CD4-positive, alpha-beta T cell treated with Interleukin-4 for 1 hour (primary cell): Measurements from ENCODE around the gene ADRA2C.

Experiments used
- DNase-seq, 2 donors: peaks; one replicate each; pipeline ENCODE4 v3.0.0-alpha.2; 2020 to 2022

Gene ADRA2C

DNA sequence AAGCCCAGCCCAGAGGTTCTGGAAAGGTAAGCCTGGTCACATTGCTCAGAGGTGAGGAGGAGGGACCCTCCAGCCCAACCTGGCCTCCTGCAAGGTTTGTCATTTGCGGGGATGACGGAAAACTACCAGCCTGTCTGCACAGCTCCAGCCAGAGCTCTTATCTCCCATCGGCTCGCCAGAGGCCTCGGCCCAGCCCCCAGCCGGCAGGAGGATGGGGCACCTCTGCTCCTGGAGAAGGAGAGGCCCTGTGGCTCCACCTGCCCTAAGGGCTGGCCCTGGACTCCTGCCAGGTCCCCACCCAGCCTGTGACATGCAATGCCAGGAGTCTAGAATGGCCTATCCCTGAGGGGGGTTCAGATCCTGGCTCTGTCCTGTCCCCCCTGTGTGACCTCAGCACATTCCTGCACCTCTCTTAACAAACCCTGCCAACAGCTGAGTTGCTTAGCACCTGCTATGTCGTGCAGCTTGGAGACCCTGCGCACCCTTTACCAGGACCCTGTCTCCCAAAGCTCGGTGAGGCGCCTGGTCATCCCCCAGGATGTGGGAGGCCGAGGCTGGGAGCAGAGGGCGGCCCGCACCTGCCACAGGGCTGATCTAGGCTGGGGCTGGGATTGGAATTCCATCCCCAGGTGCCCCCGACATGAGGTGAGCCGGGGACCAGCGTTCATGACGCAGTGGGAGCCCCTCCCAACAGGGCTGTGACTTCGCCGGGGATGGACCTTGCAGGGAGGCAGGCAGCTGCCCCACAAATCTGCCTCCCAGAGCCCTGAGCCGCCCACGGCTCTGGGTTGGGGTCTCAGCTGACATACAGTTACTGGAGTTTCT lies 14.4 kb downstream of the ADRA2C start:
- no peak for DNase-seq

DNA sequence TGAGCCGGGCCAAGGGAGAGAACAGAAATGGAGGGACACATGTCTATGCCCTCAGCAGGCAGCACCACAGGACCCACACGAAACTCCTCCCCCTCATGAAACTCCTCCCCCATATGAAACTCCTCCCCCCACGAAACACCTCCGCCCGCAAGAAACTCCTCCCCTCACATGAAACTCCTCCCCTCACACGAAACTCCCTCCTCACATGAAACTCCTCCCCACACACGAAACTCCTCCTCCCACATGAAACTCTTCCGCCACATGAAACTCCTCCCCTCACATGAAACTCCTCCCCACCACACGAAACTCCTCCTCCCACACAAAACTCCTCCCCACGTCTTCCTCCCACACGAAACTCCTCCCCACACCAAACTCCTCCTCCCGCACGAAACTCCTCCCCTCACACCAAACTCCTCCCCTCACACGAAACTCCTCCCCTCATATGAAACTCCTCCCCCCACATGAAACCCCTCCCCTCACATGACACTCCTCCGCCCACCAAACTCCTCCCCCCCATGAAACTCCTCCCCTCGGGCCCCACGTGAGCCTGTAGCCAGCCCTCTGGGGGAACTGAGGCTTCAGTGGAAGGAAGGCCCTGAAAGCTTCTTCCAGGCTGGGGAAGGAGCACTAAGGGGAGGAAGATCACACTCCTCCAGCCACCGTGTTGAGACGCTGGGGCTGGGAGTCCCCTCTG lies 15.2 kb downstream of the ADRA2C start:
- DNase-seq, result no peak

GRCh38 chr4:3781997-3782930 lies 16.1 kb downstream of the ADRA2C start:
- DNase-seq, result no peak

GRCh38 chr4:3783693-3784306 lies 17.6 kb downstream of the ADRA2C start:
- no peak for DNase-seq

DNA sequence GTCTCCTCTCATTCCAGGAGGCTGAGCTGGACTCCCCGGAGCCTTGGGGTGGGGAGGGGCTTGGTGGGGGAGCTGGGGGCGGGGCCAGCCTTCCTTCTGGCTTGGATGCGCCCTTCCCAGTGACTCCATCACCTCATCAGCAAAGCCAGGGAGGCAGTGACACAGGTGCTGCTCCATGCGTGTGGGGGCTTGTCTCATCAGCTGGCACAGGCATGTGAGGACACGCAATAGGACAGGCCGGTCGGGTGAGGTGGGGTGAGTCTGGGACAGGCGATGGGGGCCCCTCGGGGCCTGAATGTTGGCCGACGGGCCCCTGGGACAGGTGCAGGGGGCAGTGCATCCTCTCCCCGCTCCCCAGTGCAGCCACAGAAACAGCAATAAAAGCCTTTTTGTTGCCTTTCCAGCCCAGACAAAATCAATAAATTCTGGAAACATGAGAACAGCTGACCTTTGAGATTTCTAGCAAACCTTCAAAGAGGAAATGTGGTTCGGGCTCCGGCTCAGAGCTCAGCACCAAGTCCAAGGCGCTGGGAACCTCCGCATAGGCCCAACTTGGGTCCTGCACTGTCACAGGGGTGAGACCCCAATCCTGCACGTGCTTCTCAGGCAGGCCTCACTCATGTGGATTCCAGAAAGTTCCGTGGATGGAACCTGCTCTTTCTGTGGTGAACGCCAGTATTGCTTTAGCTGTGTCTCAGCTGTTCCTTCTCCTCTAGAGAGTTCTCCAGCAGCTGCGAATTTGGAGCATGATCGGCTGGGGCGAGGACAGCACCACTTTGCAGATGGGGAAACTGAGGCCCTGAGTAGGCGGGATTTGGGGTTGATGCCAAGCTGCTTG lies 18.5 kb downstream of the ADRA2C start:
- no peak for DNase-seq

DNA sequence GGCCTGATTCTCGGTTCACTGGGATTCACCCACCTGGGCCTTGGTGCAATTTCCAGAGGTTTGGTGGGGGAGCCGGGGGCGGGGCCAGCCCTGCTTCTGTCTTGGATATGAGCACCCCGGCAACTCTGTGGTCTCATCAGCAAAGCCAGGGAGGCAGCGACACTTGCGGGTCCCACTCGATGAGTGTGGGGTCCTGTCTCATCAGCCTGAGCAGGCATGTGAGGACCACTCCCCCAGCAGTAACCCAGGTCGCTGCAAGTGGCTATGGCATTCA lies 19.0 kb downstream of the ADRA2C start:
- DNase-seq, result no peak

GRCh38 chr4:3786196-3786869 lies 20.1 kb downstream of the ADRA2C start:
- no peak for DNase-seq

DNA sequence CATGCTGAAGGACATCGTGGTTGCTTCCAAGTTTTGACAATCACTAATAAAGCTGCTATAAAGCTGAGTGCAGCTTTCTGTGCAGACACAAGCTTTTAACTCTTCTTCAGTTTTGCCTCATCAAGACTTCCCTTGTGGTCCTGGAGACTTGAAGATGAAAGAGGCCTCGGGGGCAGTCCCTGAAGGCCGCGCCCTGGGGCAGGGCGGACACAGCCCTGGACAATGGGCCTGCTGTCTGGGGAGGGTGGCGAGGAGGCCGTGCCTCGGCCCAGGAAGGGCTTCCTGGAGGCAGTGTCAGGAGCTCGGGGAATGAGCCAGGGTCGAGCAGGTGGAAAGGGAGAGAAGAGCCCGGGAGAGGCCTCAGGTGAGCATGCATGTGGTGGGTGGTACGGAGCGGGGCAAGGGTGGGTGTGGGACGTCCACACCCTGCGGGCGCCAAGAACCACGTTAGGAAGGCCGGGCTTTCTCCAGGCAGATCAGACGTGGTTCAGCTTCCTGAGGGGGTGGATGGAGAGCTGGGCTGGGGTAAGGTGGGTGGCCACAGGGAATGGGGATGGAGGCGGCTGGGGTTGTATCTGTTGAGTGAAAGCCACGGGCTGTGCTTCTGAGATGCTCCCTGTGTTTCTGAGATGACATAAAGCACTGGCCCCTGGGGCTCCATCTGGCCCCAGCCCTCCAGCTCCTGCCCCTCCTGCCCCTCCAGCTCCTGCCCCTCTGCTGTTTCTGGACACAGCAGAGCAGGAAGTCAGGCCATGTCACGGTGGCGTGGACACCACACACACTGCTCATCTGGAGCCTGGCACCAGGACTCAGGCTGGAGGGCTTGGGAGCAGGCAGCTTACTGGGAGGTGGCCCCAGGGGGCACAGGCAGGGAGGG lies 21.5 kb downstream of the ADRA2C start:
- no peak for DNase-seq

- no peak for DNase-seq
These were observed 22.1 kb downstream of the ADRA2C start for GRCh38 chr4:3788366-3788660.

DNA sequence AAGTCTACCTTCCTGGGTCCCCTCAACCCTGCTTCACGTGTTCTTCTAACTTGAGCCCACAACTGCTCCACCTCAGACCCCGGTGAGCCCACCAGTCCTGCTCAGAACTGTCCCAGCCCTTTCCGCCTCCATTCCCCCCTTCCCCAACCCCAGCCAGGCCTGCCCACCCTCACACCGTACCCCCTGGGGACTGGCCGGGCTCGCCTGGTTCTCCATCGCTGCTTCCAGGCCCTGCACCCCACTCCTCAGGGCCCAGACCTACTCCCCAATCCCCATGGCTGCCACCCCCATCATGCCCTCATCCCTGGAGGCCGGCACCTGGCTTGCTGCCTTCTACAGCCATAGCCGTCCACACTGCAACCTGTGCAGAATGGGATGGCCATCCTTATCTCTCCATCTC lies 23.4 kb downstream of the ADRA2C start:
- DNase-seq, result no peak

DNA sequence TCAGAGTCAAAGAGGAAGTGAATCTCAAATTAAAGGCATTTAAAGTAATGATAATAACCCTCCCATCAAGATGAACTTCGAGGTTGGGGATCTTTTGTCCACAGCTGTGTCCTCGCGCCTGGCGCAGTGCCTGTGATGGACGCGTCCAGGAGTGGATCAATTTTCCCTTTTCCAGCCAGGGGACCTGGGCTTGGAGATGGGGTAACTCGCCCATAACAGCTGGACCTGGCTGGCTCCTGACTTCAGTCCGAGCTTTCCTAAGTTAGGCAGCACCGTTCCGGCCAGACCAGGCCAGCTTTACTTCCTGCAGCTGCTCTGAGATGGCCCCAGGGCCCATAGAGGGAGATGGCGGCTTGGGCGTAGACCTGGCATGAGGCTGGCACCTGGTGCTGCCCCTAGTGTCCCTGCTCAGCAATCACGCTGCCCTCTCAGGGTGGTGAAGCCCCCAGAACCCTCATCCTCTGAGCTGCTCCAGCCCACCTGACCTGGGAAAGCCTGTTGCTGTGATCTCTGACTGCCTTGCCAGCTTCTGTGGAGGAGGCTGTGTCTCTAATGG lies 23.9 kb downstream of the ADRA2C start:
- DNase-seq, result no peak

DNA sequence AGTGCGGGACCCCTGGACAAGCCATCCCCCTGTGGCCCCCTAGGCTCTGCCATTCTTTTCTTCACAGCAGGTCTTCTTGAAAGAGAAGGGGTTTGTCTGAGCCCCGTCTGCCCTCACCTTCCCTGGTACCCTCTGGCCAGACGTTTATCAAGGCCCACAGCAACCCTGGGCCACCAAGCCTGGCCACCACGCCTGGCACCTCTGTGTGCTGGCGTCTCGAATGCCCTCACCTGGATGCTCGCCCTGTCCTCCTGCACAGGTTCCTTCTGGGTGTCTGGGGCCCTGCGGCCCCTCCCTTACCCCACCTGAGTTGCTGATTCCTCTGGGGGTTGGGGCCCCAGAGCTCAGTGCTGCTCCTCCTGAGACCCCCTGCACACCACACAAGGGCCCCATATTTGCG lies 25.1 kb downstream of the ADRA2C start:
- no peak for DNase-seq

GRCh38 chr4:3791910-3792542 lies 25.8 kb downstream of the ADRA2C start:
- DNase-seq, result no peak

GRCh38 chr4:3792813-3793212 lies 26.6 kb downstream of the ADRA2C start:
- DNase-seq, result no peak

- no peak for DNase-seq
These were observed 27.4 kb downstream of the ADRA2C start for GRCh38 chr4:3793545-3793944.

GRCh38 chr4:3796960-3797359 lies 30.8 kb downstream of the ADRA2C start:
- no peak for DNase-seq

DNA sequence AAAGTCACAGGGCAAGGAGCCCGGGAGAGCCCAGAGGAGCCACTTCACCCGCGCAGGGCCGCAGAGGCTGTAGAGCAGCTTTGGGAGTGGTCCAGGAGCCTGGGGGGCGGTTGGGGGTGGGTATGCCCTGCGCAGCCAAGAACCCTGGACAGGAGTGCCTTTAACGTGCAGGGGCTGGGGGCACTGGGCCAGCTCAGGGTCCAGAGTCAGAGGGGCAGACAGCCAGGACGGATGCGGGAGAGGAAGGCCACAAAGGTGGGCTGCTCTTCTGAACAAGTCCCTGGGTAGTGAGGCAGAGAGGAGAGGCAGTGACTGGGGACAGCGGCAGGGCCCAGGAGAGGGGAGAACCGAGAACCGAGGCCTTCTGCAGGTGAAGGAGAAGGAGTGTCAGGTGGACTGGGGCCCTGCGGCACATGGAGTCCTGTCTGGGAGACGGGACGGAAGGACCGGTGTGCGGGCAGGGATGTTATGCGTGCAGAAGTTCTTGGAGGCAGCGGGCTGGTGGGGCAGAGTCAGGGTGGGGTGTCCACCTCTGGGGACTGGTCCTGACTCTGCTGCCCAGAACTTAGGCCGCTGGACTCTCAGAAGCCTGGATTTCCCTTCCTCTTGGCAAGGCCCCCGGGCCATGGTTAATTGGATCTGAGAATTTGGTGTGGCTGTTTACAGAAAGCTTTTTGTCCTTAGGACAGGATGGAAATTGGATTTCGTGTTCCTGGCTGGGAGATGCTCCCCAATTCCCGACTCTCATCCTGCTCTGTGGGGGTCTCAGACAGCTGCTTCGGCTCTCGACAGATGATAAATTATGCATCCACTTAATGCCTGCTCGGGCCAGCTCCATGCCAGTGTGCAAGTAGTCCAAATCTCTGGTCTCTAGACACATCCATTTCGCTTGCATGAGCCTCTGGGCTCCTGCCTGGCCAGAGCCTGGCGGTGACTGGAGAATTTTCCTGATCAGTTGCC lies 31.9 kb downstream of the ADRA2C start:
- no peak for DNase-seq

DNA sequence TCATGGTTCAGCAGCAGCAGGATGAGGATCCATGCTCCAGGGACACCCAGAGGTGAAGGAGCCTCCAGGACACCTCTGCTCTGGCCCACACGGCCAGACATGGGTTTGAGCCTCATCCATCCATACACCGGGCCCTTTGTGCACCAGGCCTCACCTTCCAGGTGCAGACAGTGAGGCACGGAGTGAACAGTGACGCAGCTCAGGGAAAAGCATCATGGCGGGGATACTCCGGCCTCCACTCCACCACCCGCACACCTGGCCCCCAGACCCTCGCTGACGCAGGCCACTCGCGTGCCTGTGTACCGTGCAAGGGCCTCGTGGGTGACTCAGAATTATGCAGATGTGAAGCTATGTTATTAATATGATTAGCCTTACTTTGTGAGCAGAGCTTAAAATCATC lies 33.3 kb downstream of the ADRA2C start:
- no peak for DNase-seq

DNA sequence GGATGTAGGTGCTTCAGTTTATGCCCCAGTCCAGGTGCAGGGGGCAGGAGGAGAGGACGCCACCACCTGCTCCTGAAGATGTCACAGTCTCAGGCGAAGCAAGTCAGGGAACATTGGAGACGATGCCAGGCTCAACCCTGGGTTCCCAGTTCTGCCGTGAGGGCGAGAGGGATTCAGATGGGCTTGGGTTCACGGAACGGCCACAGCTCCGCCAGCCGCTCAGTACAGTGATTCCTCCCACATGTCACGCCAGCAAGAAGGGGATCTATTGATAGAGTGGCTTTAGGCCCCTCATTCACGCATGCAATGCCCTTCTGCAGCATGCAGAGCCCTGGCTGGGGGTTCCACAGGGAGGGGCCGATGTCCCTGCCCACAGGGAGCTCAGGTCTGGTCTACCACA lies 34.2 kb downstream of the ADRA2C start:
- no peak for DNase-seq
